Ovary (tissue), 9 donors: ENCODE data around the gene C10orf105. TPM values are rescaled to one million over a fixed set of nuclear protein-coding genes. Genes with fewer than 3 reads are reported as not detected.

ENCODE experiments used
- DNase-seq, 5 donors: peaks; one replicate each; pipeline ENCODE4 v3.0.0-alpha.2; 2019 to 2020
- H3K27ac ChIP-seq, 2 donors: fragments of 200-600 bp; one replicate each; pipeline versions ENCODE4 v1.5.1 to v1.8.0; 2019 to 2022
- H3K27me3 ChIP-seq: fragments of 200-600 bp; one replicate; pipeline ENCODE4 v1.8.0; 2022
- H3K36me3 ChIP-seq: fragments of 200-600 bp; sonication (generic); one replicate; pipeline ENCODE4 v1.5.1; 2019
- H3K4me1 ChIP-seq: one replicate; pipeline ENCODE4 v1.8.1; 2013; ENCODE audit warnings: mild to moderate bottlenecking, moderate library complexity; ENCODE audit not compliant: insufficient read depth
- H3K4me3 ChIP-seq: fragments of 200-600 bp; sonication (generic); one replicate; pipeline ENCODE4 v1.5.1; 2017
- H3K9me3 ChIP-seq, 2 donors: fragments of 200-600 bp in 1 of 2; sonication (generic) in 1 of 2; one replicate each; pipeline versions ENCODE4 v1.5.1 to v1.8.1; 2013 to 2019; ENCODE audit warnings: mild to moderate bottlenecking in 1 of 2, moderate library complexity in 1 of 2
- CTCF ChIP-seq, 3 donors: fragments of 450-650 bp in 2 of 3; fragments of 200-600 bp in 1 of 3; IDR thresholded peaks; one replicate each; pipeline versions ENCODE4 v1.5.1 to v1.8.0; 2016 to 2022; ENCODE audit warnings: antibody characterized with exemption in 3 of 3, mild to moderate bottlenecking in 1 of 3
- EP300 ChIP-seq: sonication (generic); formaldehyde crosslinking; IDR thresholded peaks from one replicate; pipeline ENCODE4 v1.6.1; 2017; ENCODE audit warnings: antibody characterized with exemption
- POLR2A ChIP-seq: fragments of 450-650 bp; IDR thresholded peaks from one replicate; pipeline ENCODE4 v1.6.1; 2017; ENCODE audit warnings: antibody characterized with exemption, mild to moderate bottlenecking, moderate library complexity
- WGBS, 3 donors: extraction: QIAGEN DNeasy Blood & Tissue Kit in 1 of 3; methylation state at CpG; one replicate each; pipeline versions ENCODE4 v1.1.5 to v1.1.7; 2013 to 2017; 5-methylcytosine and 5-hydroxymethylcytosine counted together
- intact Hi-C, 4 donors: fragments of 100-400 bp; cut with DNase I; formaldehyde crosslinking; loops; one replicate each; pipeline versions ENCODE4 v1.11.0 to v1.15.1; 2022 to 2023
- polyA plus RNA-seq, 2 donors: library from polyadenylated mRNA; stranded (reverse); fragments of 200-250 nt in 1 of 2; fragments of 350-450 nt in 1 of 2; fragmentation: Illumina TruSeq in 1 of 2; extraction: RNeasy Lipid Tissue Mini Kit (QIAGEN cat#74804) in 1 of 2; gene quantifications; one replicate each; pipeline ENCODE4 v1.2.3, GENCODE V29; 2013 to 2014
- total RNA-seq, 7 donors: library from RNA; depleted of rRNA in 2 of 7; stranded (reverse); fragments of >200 nt in 2 of 7; fragmentation: NEBNext Ultra II Directional in 3 of 7; extraction: Animal tissue kit (Norgen Biotek cat#: 25700) in 3 of 7; gene quantifications; one replicate each; pipeline versions ENCODE4 v1.1.0 to v1.2.4, GENCODE V29; 2016 to 2023
- donor health status: DM: no; HTN: no; CAD: no; lungs with moderate emphysema.
- donor health status: DM: no; HTN: no; CAD: no.
- donor health status: Bipolar disorder and iron deficiency.
- donor health status: DM: yes; HTN: yes; CAD: no.
- donor health status: DM: no; HTN: no; CAD: no.
- donor health status: DM: yes; HTN: yes; CAD: no.

Gene C10orf105
- total and polyA plus RNA-seq, 9 donors: 0.11 to 0.45 (median 0.27) TPM

- Histone ChIP-seq H3K27ac (peak overlapping the region; percentile 63 to 95), H3K4me3 (no peak overlapping the region), H3K27me3 (no peaks in the 10 kb centered on the region), H3K9me3 (no peaks in the 10 kb centered on the region), H3K36me3 (no peaks in the 10 kb centered on the region), H3K4me1 (peaks cover 41% of the 10 kb centered on the region)
- TF ChIP-seq EP300 (no peak), POLR2A (no peak), CTCF (IDR thresholded peaks at IDR 0.05) (no peak)
- WGBS, 3 donors: 49 to 66% (median 56%) methylated on average over 17 of the region's 17 CpGs
- intact Hi-C loops: loop anchor here in 2 of 4 donors (2.0 to 5.0 kb wide), 2 partner anchors 60 kb away; partner anchors contain the start of gene VSIR (in 2 of the 2)
- no peak for DNase-seq
Measured at GRCh38 chr10:71712572-71713134, 6.9 kb downstream of the C10orf105 start.

GRCh38 chr10:71712170-71712569 is 7.4 kb downstream of the C10orf105 start:
- Histone ChIP-seq H3K36me3 (no peaks in the 10 kb centered on the region), H3K27ac (peak overlapping the region; percentile 63 to 95), H3K4me1 (peaks cover 37% of the 10 kb centered on the region), H3K9me3 (no peaks in the 10 kb centered on the region), H3K27me3 (no peaks in the 10 kb centered on the region), H3K4me3 (no peak overlapping the region)
- intact Hi-C loops: loop anchor here in 2 of 4 donors (2.0 to 5.0 kb wide), 2 partner anchors 60 to 61 kb away; partner anchors contain the start of gene VSIR (in 2 of the 2)
- DNase-seq: no peak
- TF ChIP-seq POLR2A: no peak
- TF ChIP-seq CTCF (IDR thresholded peaks at IDR 0.05): no peak
- TF ChIP-seq EP300: no peak
- WGBS, 3 donors: 93 to 99% (median 98%) methylated on average over 2 of the region's 2 CpGs

- Histone ChIP-seq H3K36me3 (no peaks in the 10 kb centered on the region), H3K9me3 (no peaks in the 10 kb centered on the region), H3K27me3 (no peaks in the 10 kb centered on the region), H3K4me1 (peaks cover 29% of the 10 kb centered on the region), H3K27ac (peak overlapping the region in 1 of 2 donors; percentile 95), H3K4me3 (no peak overlapping the region)
- intact Hi-C loops: loop anchor here in 1 of 4 donors (5.0 kb wide), 1 partner anchor 61 kb away; the partner anchor contains the start of gene VSIR
- TF ChIP-seq CTCF (IDR thresholded peaks at IDR 0.05) (no peak), POLR2A (no peak)
- WGBS, 3 donors: 89 to 93% (median 92%) methylated on average over 6 of the region's 6 CpGs
- DNase-seq: peak in 1 of 5 donors; percentile 21
Measured at GRCh38 chr10:71711052-71711623, 8.4 kb downstream of the C10orf105 start.

- Histone ChIP-seq H3K27ac (no peak overlapping the region), H3K36me3 (no peaks in the 10 kb centered on the region), H3K9me3 (no peaks in the 10 kb centered on the region), H3K27me3 (no peaks in the 10 kb centered on the region), H3K4me1 (peaks cover 25% of the 10 kb centered on the region), H3K4me3 (no peak overlapping the region)
- intact Hi-C loops: loop anchor here in 1 of 4 donors (5.0 kb wide), 1 partner anchor 62 kb away; the partner anchor contains the start of gene VSIR
- no peak for TF ChIP-seq EP300
- no peak for TF ChIP-seq POLR2A
- no peak for TF ChIP-seq CTCF (IDR thresholded peaks at IDR 0.05)
- WGBS, 3 donors: 95 to 100% (median 97%) methylated on average over 2 of the region's 2 CpGs
- peak in 1 of 5 donors; percentile 28 for DNase-seq
Measured at GRCh38 chr10:71710519-71710918, 9.1 kb downstream of the C10orf105 start.
